ENCODE measurements around the gene EVA1C. TPM values are rescaled to one million over a fixed set of nuclear protein-coding genes. Genes with fewer than 3 reads are reported as not detected.
A peak's percentile ranks its signal among the peaks of the same experiment; 100 is the strongest.

Gene EVA1C
- total and polyA plus RNA-seq, 2 experiments from 2014 or later = 4.6 to 6.9 TPM

GRCh38 chr21:32391755-32392154 is 20.8 kb upstream of the EVA1C start:
- H3F3A ChIP-seq (replicated peaks; ENCODE audit: low read depth) = no peaks in the 10 kb centered on the region
- H3K4me2 ChIP-seq = peak overlapping the region; percentile 98
- H3K79me2 ChIP-seq (replicated peaks; ENCODE audit: insufficient read depth) = peaks cover 58% of the 10 kb centered on the region
- peaks cover 9% of the 10 kb centered on the region; the same call in 1 of the 2 replicates for H3K9me2 ChIP-seq (ENCODE audit: insufficient read depth)
- TF ChIP-seq ZNF462 (CRISPR knock-in tag; IDR thresholded peaks at IDR 0.05) (no peak), EZH2phosphoT487 (IDR thresholded peaks at IDR 0.05; ENCODE audit: unreplicated experiment) (no peak), POLR2AphosphoS5 (IDR thresholded peaks at IDR 0.05; ENCODE audit: low read depth) (no peak), ETS1 (IDR thresholded peaks at IDR 0.05) (no peak), ZNF331 (CRISPR knock-in tag; IDR thresholded peaks at IDR 0.05; ENCODE audit: low read depth) (no peak), CREB1 (CRISPR knock-in tag; IDR thresholded peaks at IDR 0.05; ENCODE audit: low read depth) (no peak), STAT1 (IDR thresholded peaks at IDR 0.05; ENCODE audit: unreplicated experiment) (no peak)
- Mint-ChIP-seq H3K9me3 (peaks cover 14% of the 10 kb centered on the region), H3K4me1 (peaks cover 33% of the 10 kb centered on the region), H3K36me3 (ENCODE audit: low read depth) (peaks cover 16% of the 10 kb centered on the region; the same call in 2 of the 3 replicates), H3K27ac (no peak overlapping the region), H3K4me3 (peak overlapping the region; percentile 94), H3K27me3 (ENCODE audit: insufficient read depth, low read depth, poor library complexity) (peaks cover 3% of the 10 kb centered on the region)
- no peaks in the 10 kb centered on the region for H3K27me3 ChIP-seq (ENCODE audit: insufficient read depth)
- DNase-seq (ENCODE audit: low spot score) (no peak), ATAC-seq (no peak)
- 0 out of 2 replicates have a peak, but pooled peaks cover 10% of the 10 kb centered on the region for H3K36me3 ChIP-seq (ENCODE audit: insufficient read depth)
- H3K4me1 ChIP-seq (ENCODE audit: insufficient read depth) = peaks cover 24% of the 10 kb centered on the region
- H3K27ac ChIP-seq (ENCODE audit: low read depth) = no peak overlapping the region
- no peak overlapping the region for H2AFZ ChIP-seq
- peaks cover 40% of the 10 kb centered on the region for H4K20me1 ChIP-seq (replicated peaks; ENCODE audit: insufficient read depth)
- peak overlapping the region; percentile 98 for H3K4me3 ChIP-seq
